ENCODE measurements around the gene LSP1. TPM values are rescaled to one million over a fixed set of nuclear protein-coding genes. Genes with fewer than 3 reads are reported as not detected.

Gene LSP1
- total RNA-seq, 2 donors from 2014 or later = 328 to 423 TPM

DNA sequence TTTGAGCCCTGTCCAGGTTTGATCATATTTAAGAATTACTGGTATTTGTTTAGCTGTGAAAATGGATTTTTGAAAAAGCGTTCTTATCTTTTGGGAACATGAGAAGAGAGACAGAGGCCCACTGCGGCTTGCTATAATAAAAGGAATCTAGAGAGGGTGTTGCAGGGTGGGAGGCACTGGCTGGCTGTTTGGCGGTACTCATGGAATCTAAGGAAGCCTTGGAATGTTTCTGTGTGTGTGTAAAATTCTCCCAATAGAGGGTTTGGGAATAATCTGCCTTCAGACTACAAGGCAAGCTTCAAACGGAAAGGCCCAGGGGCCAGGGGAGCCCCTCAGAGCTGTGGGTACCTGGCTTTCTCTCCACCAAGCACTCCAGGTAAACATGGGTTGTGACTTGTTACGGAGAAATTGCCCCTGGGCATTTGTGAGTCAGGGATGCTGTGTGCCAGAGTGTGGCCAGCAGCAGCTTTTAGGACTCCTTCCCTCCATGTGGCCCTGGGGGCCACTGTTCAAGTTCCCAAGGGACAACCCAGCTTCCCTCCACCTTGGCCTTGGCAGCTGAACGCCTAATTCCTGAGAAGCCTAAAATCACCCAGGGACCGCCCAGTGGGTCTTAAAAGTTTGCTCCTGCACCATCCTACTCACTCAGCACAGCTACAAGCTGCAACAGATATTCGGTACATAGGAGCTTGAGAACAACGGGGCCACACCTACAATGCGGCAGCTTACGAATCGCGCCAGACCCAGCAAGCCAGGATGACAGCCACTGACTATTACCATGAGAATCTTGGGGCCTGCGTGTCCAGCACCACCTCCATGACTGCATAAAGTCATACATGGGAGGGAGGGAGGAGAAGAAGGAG, 32.2 kb upstream of the LSP1 start:
- H3K4me3 Mint-ChIP-seq = no peak overlapping the region
- no peaks in the 10 kb centered on the region for H3K4me1 Mint-ChIP-seq
- peaks cover 5% of the 10 kb centered on the region for H3K27me3 Mint-ChIP-seq
- H3K36me3 Mint-ChIP-seq (ENCODE audit: low read depth) = no peaks in the 10 kb centered on the region
- no peaks in the 10 kb centered on the region for H3K9me3 Mint-ChIP-seq
- no peak overlapping the region for H3K27ac Mint-ChIP-seq
- no peak for ATAC-seq (replicated peaks)

DNA sequence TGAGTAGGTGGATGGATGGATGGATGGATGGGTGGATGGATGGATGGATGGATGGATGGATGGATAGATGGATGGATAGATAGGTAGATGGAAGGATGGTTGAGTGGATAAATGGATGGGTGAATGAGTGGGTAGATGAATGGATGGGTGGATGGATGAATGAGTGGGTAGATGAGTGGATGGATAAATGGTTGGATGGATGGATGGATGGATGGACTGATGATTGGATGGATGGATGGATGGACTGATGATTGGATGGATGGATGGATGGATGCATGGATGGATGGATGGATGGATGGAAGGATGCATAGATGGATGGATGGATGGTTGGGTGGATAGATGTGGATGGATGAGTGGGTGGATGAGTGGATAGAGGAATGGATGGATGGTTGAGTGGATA, 31.3 kb upstream of the LSP1 start:
- Mint-ChIP-seq H3K27me3 (peaks cover 5% of the 10 kb centered on the region), H3K4me3 (no peak overlapping the region), H3K9me3 (no peaks in the 10 kb centered on the region), H3K4me1 (no peaks in the 10 kb centered on the region), H3K36me3 (ENCODE audit: low read depth) (no peaks in the 10 kb centered on the region), H3K27ac (no peak overlapping the region)
- no peak for ATAC-seq (replicated peaks)

DNA sequence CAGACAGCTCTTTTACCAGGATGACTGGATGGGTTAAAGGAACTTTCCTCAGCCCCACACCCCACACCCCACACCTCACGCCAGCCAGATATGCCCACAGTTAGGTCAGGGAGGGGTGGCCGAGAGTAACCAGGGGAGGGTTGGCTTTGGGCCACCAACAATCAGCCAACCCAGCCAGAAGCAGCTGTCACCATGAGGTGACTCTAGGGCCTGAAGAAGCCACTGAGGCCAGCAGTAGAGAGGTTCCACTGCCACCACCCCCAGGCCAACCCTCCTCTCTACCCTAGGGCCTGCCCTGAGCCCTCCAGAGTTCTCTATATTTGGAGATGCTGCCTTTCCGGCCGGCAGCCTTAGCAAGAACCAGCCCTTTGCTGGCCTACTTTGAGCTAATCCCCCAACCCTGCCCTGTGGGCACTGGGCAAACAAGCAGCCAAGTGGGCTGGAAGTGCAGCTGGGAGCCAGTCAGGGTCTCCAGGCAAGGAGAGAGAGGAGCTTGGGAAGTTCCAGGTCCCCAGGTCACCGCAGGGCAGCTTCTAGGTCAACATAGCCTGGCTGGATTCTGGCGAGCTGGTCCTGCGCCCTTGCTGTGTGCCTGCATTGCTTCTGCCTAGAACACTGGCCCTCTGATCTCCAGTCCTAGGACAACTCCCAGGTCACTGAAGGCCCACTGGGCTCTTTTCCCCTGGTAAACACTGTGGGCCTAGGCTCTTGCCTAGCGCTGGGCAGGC, 30.1 kb upstream of the LSP1 start:
- Mint-ChIP-seq H3K27me3 (peaks cover 8% of the 10 kb centered on the region), H3K36me3 (ENCODE audit: low read depth) (no peaks in the 10 kb centered on the region), H3K9me3 (no peaks in the 10 kb centered on the region), H3K4me1 (no peaks in the 10 kb centered on the region), H3K27ac (no peak overlapping the region), H3K4me3 (no peak overlapping the region)
- ATAC-seq (replicated peaks) = no peak

DNA sequence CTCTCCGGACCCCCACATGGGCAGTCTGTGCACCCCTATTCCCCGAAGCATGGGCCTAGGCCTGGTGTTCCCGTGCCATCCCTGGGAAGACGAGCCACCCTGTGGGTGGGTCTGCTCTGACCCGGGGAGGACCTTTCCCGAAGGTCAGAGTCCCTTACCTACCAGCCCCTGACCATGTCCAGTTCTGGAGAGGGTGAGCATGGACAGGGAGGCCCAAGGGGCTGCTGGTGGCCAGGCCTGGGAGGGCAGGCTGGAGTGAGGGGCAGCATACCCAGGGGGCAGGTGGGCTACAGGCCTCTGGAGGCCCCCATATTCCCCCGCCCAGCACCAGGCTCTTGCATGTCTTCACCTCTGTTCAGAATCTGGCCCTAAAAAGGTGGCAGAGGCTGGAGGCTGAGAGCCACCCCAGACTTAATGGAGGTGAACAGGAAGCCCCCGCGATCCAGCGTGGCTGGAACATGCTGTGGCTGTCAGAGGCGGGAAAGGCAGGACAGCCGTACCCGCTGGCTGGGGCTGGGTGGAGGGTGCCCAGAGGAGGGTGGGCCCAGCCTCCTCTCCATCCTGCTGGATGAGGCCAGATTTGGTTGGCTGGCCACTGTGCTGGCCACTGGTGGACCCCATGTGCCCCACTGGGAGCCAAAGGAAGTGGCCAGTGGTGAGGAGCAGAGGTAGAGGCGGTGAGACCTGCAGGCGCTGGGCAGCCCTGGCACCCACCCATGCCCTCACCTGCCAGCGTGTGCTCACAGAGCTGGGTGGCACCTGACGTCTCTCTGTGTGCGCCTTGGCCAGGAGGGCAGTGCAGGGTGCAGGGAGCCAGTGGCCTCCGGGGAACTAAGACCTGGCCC, 29.3 kb upstream of the LSP1 start:
- Mint-ChIP-seq H3K4me1 (no peaks in the 10 kb centered on the region), H3K9me3 (no peaks in the 10 kb centered on the region), H3K27ac (no peak overlapping the region), H3K4me3 (no peak overlapping the region), H3K36me3 (ENCODE audit: low read depth) (no peaks in the 10 kb centered on the region), H3K27me3 (peaks cover 9% of the 10 kb centered on the region)
- no peak for ATAC-seq (replicated peaks)

DNA sequence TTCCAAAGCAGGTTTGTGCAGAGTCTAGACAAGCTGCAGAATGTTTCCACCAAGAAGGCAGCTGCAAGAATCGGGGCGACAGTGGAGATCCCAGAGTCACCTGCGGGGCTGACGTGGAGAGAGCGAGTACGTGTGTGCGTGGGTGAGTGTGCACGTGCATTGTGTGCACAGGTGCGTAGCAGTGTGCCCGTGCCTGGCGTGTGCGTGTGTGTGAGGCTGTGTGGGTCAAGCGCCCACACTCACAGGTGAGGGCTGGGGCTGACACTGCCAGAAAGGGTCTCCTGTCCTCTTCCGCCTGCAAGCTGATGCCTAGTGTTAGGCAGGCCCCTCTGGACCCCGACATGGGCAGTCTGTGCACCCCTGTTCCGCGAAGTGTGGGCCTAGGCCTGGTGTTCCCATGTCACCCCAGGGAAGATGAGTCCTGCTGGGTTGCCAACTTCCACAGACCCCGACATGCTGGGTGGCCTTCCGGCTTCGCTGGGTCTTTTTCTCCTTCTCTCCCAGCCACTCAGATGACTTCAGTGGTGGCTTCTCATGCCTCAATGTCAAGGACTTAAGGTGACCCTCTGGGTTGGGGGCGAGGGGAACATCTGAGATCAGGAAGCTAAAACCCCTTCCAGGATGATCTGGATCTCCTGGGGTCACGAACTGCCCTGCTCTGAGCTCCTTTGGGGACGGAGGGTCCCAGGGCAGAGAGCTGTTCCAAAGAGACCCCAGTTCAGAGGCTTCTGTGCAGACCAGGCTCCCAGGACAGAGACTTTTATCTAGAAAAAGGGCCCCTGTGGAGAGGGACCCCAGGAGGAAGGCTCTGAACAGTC, 28.5 kb upstream of the LSP1 start:
- Mint-ChIP-seq H3K36me3 (ENCODE audit: low read depth) (no peaks in the 10 kb centered on the region), H3K4me1 (no peaks in the 10 kb centered on the region), H3K27ac (no peak overlapping the region), H3K27me3 (peaks cover 13% of the 10 kb centered on the region), H3K9me3 (no peaks in the 10 kb centered on the region), H3K4me3 (no peak overlapping the region)
- ATAC-seq (replicated peaks) = no peak

DNA sequence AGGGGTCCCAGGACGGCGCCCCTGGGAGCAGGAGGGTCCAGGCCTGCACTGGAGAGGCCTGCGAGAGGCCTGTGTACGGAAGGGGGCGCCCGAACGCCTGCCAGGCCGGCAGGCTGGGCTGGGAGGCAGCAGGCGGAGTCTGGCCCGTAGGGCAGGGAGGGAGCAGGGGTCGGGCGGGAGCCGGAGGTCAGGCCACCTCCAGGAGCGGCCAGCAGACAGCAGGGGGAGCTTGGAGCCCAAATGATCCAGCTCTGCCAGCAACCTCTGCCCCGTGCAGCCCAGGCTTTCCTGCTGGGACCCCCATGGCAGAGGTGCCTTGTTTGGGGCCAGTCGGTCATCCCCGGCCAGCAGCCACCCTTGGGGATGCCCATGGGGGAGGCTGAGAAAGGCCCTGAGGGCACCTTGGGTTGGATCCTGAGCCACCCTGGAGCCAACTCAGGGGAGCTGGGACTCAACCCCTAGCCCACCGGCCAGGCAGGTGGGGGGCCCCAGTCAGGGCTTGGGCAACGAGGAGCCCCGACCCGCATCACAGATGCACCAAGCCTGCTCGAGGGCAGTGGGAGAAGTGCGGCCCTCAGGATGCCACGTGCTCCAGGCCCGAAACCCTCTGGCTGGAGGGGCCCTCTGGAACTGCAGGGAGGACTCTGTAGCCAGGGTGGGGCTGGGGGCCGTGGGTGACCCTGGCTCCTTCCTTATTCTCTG, 27.7 kb upstream of the LSP1 start:
- Mint-ChIP-seq H3K27me3 (peaks cover 13% of the 10 kb centered on the region), H3K4me1 (no peaks in the 10 kb centered on the region), H3K36me3 (ENCODE audit: low read depth) (no peaks in the 10 kb centered on the region), H3K9me3 (no peaks in the 10 kb centered on the region), H3K27ac (no peak overlapping the region), H3K4me3 (no peak overlapping the region)
- ATAC-seq (replicated peaks) = no peak

DNA sequence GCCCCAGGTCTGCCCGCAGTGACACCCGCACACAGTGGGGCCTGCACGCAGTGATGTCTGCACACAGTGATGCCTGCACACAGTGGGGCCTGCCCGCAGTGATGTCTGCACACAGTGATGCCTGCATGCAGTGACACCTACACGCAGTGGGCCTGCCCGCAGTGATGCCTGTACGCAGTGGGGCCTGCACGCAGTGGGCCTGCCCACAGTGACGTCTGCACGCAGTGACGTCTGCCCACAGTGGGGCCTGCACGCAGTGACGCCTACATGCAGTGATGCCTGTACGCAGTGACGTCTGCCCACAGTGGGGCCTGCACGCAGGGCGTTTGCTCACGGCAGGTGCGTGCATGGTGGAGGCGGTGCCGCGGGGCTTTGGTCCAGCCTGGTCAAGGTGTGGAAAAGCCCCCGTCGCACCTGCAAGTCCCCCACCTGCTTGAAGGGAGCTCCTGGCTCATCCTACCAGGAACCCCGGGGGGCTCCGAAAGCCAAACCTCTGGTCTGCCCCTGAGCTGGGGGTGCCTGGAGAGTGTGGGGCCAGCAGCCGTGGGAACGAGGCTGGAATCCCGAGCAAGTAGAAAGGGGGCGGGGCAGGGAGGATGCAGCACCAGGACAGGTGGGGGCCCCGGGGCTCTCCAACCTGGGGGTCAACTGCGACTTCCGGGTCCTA, 27.0 kb upstream of the LSP1 start:
- H3K4me1 Mint-ChIP-seq = no peaks in the 10 kb centered on the region
- H3K9me3 Mint-ChIP-seq = no peaks in the 10 kb centered on the region
- peaks cover 13% of the 10 kb centered on the region for H3K27me3 Mint-ChIP-seq
- H3K27ac Mint-ChIP-seq = no peak overlapping the region
- no peak for ATAC-seq (replicated peaks)
- H3K4me3 Mint-ChIP-seq = no peak overlapping the region
- no peaks in the 10 kb centered on the region for H3K36me3 Mint-ChIP-seq (ENCODE audit: low read depth)

DNA sequence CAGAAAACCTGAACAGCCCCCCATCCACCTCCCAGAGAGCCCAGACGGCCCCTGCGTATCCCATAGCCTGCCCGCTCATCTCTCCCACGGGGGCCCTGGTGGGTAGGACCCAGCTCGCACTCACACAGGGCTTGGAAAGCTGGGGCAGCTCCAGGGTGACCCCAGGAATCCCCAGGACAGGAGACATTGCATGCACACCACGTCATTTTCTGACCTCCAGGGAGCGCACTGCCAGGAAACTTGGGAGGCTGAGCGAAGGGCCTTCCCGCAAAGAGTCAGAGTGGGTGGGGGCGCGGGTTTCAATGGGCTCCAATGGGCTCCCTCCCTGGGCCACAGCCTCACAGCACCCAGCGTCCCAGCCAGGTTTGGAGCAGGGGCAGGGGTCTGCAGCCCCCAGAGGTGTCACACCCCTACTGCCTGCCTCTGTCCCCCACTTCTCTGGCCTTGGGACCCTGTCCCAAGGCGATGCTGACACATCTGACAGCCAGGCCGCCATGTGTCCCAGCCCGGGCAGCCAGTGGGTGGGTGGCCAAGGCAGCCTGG, 26.3 kb upstream of the LSP1 start:
- Mint-ChIP-seq H3K27me3 (peaks cover 10% of the 10 kb centered on the region), H3K9me3 (no peaks in the 10 kb centered on the region), H3K27ac (no peak overlapping the region), H3K4me3 (no peak overlapping the region), H3K36me3 (ENCODE audit: low read depth) (no peaks in the 10 kb centered on the region), H3K4me1 (no peaks in the 10 kb centered on the region)
- ATAC-seq (replicated peaks) = no peak

DNA sequence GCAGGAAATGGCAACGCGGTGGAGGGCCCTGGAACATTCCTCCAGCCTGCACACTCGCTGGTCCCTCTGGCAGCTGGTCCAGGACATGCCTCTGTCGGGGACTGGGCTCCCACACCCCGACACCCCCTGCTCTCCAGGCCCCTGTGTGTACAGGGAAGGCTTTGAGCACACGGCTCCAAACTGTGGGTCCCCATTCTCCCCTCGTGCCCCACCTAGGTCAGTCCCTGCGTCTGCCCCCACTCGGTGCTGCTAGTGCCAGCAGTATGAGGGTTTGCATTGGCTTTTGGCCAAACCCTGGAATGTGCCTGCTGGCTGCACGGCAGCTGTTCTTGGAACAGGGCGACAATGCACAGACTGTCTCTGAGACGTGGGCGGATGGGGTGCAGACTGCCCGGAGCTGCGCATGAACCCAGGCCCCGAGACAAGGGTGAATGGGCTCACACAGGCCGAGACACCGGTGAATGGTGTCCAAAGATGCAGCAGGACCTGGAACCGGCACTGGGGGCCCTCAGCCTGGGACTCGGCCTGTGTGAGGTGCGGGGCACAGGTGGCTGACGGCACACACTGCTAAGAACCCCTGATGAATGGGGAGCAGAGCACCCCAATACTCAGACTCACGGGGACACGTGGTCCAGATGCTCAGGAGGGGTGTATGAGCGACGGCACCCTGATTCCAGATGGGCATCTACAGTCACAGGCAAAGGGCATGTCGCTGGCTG, 25.6 kb upstream of the LSP1 start:
- H3K4me1 Mint-ChIP-seq = no peaks in the 10 kb centered on the region

DNA sequence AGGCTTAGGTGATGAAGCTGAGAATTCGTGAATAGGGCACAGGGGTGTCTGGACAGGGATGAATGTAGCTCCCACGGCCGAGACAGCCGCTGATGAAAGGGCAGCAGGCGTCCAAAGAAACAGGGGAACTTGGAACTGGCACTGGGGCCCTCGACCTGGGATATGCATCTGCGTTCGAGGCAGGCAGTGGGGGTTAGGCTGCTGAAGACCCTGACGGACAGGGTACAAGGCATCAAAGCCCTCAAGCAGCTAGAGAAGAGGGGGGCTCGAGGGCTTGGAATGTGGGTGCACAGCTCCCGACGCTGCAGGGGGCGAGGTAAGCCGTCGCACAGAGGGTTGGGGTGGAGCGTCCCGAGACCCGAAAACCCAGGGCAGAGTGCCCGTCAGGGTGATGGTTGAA, 25.0 kb upstream of the LSP1 start:
- H3K4me1 Mint-ChIP-seq = no peaks in the 10 kb centered on the region
- no peak for ATAC-seq (replicated peaks)
- no peak overlapping the region for H3K27ac Mint-ChIP-seq
- H3K4me3 Mint-ChIP-seq = no peak overlapping the region
- H3K27me3 Mint-ChIP-seq = peaks cover 8% of the 10 kb centered on the region
- no peaks in the 10 kb centered on the region for H3K36me3 Mint-ChIP-seq (ENCODE audit: low read depth)
- no peaks in the 10 kb centered on the region for H3K9me3 Mint-ChIP-seq

More for the DNA sequence above, 25.6 kb upstream of the LSP1 start:
- H3K9me3 Mint-ChIP-seq = no peaks in the 10 kb centered on the region
- no peak overlapping the region for H3K27ac Mint-ChIP-seq
- no peak for ATAC-seq (replicated peaks)
- no peaks in the 10 kb centered on the region for H3K36me3 Mint-ChIP-seq (ENCODE audit: low read depth)
- peaks cover 8% of the 10 kb centered on the region for H3K27me3 Mint-ChIP-seq
- no peak overlapping the region for H3K4me3 Mint-ChIP-seq

DNA sequence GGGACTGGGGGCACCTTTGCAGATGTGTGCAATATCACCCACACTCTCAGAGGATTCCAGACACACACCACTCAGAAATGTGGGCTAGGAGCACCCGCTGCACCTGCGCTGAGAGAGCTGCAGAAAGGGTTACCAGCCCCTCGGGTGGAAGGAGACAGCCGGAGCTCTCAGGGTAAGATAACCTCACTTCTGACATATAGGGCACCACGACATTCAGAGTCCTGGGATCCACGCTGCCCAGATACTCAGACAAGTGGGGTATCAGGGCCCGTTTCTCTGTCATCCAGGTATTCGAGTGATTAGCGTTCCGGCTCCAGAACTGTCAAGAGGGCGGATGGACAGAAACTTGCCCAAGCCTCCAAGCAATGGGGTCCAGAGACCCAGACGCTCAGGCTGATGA, 24.3 kb upstream of the LSP1 start:
- no peaks in the 10 kb centered on the region for H3K36me3 Mint-ChIP-seq (ENCODE audit: low read depth)
- H3K4me1 Mint-ChIP-seq = no peaks in the 10 kb centered on the region
- ATAC-seq (replicated peaks) = no peak
- H3K9me3 Mint-ChIP-seq = no peaks in the 10 kb centered on the region
- H3K27ac Mint-ChIP-seq = no peak overlapping the region
- H3K27me3 Mint-ChIP-seq = peaks cover 11% of the 10 kb centered on the region
- H3K4me3 Mint-ChIP-seq = no peak overlapping the region

DNA sequence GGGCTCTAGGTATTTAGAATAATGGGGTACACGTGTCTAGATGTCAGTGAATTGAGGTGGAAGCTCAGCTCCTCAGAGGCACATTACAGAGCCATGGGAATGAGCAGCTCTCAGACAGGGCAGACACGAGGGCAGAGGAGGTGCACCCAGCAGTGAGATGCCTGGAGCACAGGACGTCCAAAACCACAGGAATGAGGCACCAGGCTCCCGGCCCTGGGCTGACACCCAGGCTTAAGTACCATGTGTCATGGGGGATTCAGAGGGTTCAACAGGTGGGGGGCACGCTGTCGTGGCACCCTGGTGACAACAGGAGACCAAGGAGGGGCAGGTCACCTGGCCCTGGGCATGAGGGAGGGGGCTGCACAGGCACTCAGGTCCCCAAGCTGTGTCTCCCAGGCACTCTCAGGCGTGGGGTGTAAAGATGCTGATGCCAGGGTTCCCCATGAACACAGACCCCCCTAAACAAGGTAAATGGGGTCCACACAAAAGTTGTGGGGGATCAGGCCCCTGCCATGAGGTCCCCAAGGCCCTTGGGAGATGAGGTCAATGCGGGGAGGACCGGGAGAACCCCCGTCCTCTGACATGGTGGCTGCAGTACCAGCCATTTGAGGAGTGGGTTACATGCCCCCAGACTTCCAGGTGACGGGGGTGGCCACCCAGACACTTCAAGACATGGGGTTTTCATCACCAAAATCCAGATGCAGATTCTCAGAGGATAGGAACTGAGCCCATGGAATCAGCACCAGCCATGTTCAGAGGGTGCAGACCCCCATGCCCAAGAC, 23.7 kb upstream of the LSP1 start:
- Mint-ChIP-seq H3K9me3 (no peaks in the 10 kb centered on the region), H3K27me3 (peaks cover 11% of the 10 kb centered on the region), H3K4me3 (no peak overlapping the region), H3K4me1 (no peaks in the 10 kb centered on the region), H3K27ac (no peak overlapping the region), H3K36me3 (ENCODE audit: low read depth) (no peaks in the 10 kb centered on the region)
- no peak for ATAC-seq (replicated peaks)

Data from activated T-helper 17 cell treated with anti-CD3 and anti-CD28 coated beads, Interleukin-2, amount 50 U/mL, for 72 hours (primary cell).